ENCODE measurements around the gene LGALS1. TPM values are rescaled to one million over a fixed set of nuclear protein-coding genes. Genes with fewer than 3 reads are reported as not detected.

LGALS1 gene
- total RNA-seq, 1 experiment from 2014 or later = 1,080 TPM

DNA sequence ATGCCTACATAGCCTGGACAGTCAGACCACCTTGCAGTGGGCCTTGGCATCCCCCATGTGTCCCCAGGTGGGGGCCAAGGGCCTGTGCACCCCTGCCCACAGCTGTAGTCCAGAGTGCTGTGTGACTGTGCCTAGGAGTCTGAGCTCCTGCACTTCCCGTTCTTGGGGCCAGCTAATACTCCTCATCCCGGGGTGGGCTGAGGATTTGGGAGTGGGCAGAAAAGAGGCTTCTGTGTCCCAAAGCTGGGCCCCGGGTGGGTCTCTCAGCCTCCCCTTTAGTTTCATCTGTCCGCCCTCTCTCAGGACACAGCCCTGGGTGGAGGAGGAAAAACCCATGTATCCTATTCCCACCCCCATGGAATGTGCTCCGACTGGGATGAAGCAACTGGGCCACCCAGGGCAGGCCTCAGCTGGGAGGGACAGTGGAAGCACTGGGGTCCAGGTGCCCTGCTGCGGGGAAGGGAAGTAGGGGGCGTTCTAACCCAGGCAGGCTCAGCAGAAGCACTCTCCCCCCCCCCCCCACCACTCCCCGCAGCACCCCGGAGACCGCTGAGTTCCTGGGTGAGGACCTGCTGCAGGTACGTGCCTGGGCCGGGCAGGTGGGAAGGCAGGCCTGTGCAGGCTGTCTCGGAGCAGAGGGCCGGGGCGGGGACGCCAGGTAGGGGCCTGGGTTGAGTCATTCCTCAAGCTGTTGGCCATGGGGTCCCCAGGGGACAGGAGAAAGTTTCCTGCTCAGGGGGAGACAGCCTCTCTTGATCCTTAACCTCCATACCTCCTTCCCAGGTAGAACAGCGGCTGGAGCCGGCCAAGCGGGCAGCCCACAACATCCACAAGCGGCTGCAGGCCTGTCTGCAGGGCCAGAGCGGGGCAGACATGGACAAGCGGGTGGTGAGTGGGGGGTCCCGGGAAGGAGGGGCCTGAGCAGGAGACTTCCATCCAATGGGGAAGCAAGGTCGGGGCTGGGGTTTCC lies 34.6 kb upstream of the LGALS1 start:
- Histone ChIP-seq H3K9me3 (ENCODE audit: control insufficient read depth in 1 of 2, insufficient read depth in 1 of 2, low read depth in 1 of 2, low read length in 2 of 2) (no peaks in the 10 kb centered on the region), H3K27ac (ENCODE audit: low read depth, low read length) (peak overlapping the region; percentile 61), H3K4me2 (ENCODE audit: low read length) (peak overlapping the region; percentile 96), H3K36me3 (ENCODE audit: control insufficient read depth in 1 of 2, insufficient read depth in 2 of 2, low read length in 2 of 2) (peaks cover 4 to 21% of the 10 kb centered on the region in 2 experiments; a peak in 1 of 4 replicates), H3K79me2 (ENCODE audit: insufficient read depth, low read length) (peaks cover 14% of the 10 kb centered on the region), H3K4me1 (ENCODE audit: control insufficient read depth in 1 of 2, insufficient read depth in 2 of 2, low read length in 2 of 2) (peaks cover 31 to 62% of the 10 kb centered on the region in 2 experiments; a peak in 3 of 4 replicates), H3K4me3 (replicated peaks in 1 of 2; ENCODE audit: low read depth in 1 of 2, low read length in 2 of 2) (peak overlapping the region; percentile 85 to 89), H2AFZ (ENCODE audit: low read depth, low read length, poor library complexity, severe bottlenecking) (no peak overlapping the region), H3K9ac (ENCODE audit: low read length) (peak overlapping the region; percentile 85), H3K27me3 (ENCODE audit: insufficient read depth, low read length) (no peaks in the 10 kb centered on the region), H3K9me2 (ENCODE audit: insufficient read depth) (no peaks in the 10 kb centered on the region), H4K20me1 (ENCODE audit: insufficient read depth) (no peaks in the 10 kb centered on the region)
- BruUV-seq (replicated peaks) = no TSS peak
- ChIA-PET RAD21 (ENCODE audit: low non-redundant PET in 1 of 2, low total read pairs in 2 of 2, uncharacterized antibody in 2 of 2, unreplicated experiment in 2 of 2) (no interaction called here), POLR2A (interaction anchor here (3.6 kb wide), 1 partner anchor 35 kb away, joined by 21 read pairs; the partner anchor contains the start of gene LGALS1), CTCF (interaction anchor here (0.9 to 1.2 kb wide), 2 partner anchors 17 kb away, joined by 3 to 5 read pairs; partner anchors contain the start of gene PDXP)
- ATAC-seq = no peak
- no peak for DNase-seq (ENCODE audit: low read depth, low spot score)
- intact Hi-C loops (cut with micrococcal nuclease) = no loop called here
- no peak for TF ChIP-seq ZFX (IDR thresholded peaks at IDR 0.05)
- no peak for TF ChIP-seq TCF7L2 (IDR thresholded peaks at IDR 0.05; ENCODE audit: borderline replicate concordance, extremely low read depth, insufficient read depth, insufficient read length)

DNA sequence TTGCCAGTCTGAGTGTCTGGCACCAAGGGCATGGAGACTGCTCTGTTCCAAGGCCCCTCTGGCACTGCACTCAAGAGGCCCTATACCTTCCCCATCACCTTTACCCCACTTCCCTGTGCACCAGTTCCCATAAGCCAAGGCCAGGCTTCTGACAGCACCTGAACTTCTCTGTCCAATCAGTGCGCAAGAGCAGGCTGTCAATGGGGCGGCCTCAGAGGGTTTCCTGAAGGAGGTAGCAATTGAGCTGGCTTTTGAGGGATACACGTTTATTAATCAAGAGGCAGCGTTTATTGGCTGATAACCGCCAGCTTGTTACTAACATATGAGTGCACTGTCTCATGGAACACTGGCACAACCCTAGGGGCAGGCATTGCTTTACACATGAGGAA lies 33.9 kb upstream of the LGALS1 start:
- Histone ChIP-seq H2AFZ (ENCODE audit: low read depth, low read length, poor library complexity, severe bottlenecking) (no peak overlapping the region), H3K27ac (ENCODE audit: low read depth, low read length) (no peak overlapping the region), H3K9me2 (ENCODE audit: insufficient read depth) (no peaks in the 10 kb centered on the region), H3K36me3 (ENCODE audit: control insufficient read depth in 1 of 2, insufficient read depth in 2 of 2, low read length in 2 of 2) (peaks cover 4 to 21% of the 10 kb centered on the region in 2 experiments; a peak in 1 of 4 replicates), H3K79me2 (ENCODE audit: insufficient read depth, low read length) (peaks cover 14% of the 10 kb centered on the region), H3K4me2 (ENCODE audit: low read length) (peak overlapping the region; percentile 96), H3K4me1 (ENCODE audit: control insufficient read depth in 1 of 2, insufficient read depth in 2 of 2, low read length in 2 of 2) (peaks cover 26 to 60% of the 10 kb centered on the region in 2 experiments; a peak in 3 of 4 replicates), H3K27me3 (ENCODE audit: insufficient read depth, low read length) (no peaks in the 10 kb centered on the region), H3K4me3 (replicated peaks in 1 of 2; ENCODE audit: low read depth in 1 of 2, low read length in 2 of 2) (no peak overlapping the region), H3K9me3 (ENCODE audit: control insufficient read depth in 1 of 2, insufficient read depth in 1 of 2, low read depth in 1 of 2, low read length in 2 of 2) (no peaks in the 10 kb centered on the region), H4K20me1 (ENCODE audit: insufficient read depth) (no peaks in the 10 kb centered on the region), H3K9ac (ENCODE audit: low read length) (no peak overlapping the region)
- CTCF ChIA-PET = interaction anchor here (0.9 to 2.7 kb wide), 6 partner anchors 16 to 153 kb away, joined by 3 to 21 read pairs (median 10); partner anchors contain the start of gene LGALS1
- DNase-seq (ENCODE audit: low read depth, low spot score) (no peak), ATAC-seq (no peak)
- TF ChIP-seq, protein P1, sequence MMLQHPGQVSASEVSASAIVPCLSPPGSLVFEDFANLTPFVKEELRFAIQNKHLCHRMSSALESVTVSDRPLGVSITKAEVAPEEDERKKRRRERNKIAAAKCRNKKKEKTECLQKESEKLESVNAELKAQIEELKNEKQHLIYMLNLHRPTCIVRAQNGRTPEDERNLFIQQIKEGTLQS (IDR thresholded peaks at IDR 0.05) = no peak
- no peak for TF ChIP-seq EGR1 (IDR thresholded peaks at IDR 0.05; ENCODE audit: low read depth)
- no peak for TF ChIP-seq SRF (IDR thresholded peaks at IDR 0.05; ENCODE audit: low read depth)
- RAD21 ChIA-PET (ENCODE audit: low non-redundant PET in 1 of 2, low total read pairs in 2 of 2, uncharacterized antibody in 2 of 2, unreplicated experiment in 2 of 2) = no interaction called here
- intact Hi-C loops (cut with micrococcal nuclease) = no loop called here
- POLR2A ChIA-PET = interaction anchor here (1.0 to 3.6 kb wide), 2 partner anchors 16 to 35 kb away, joined by 4 to 21 read pairs; partner anchors contain the start of genes LGALS1 and PDXP
- BruUV-seq (replicated peaks) = no TSS peak

All from HCT116 (cell line).